Activated CD4-positive, alpha-beta T cell treated with anti-CD3 and anti-CD28 coated beads, Interleukin-2, amount 50 U/mL, for 24 hours (primary cell): Measurements from ENCODE around the gene USP34.

Experiments
- DNase-seq, 2 donors: peaks; one replicate each; pipeline ENCODE4 v3.0.0-alpha.2; 2020; ENCODE audit warnings: low read depth in 1 of 2, low spot score in 1 of 2

Gene USP34

DNA sequence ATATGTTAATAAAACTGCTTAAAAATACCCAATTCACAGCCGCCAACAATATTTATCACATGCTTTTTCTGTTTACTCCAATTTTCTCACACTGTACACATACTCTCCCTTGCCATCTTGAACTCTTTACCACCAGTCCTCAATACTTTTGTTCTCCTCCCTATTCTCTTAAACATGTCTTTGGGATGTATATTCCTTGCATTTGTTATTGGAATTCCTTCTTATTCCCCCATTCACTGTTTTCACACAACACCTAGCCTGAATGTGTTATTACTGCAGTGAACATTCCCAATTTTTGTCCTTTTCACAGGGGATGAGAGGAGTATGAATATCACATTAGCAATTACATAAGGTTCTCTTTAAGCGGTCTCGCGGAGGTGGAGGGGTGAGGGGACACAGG, 94.7 kb downstream of the USP34 start:
- DNase-seq, result no peak

DNA sequence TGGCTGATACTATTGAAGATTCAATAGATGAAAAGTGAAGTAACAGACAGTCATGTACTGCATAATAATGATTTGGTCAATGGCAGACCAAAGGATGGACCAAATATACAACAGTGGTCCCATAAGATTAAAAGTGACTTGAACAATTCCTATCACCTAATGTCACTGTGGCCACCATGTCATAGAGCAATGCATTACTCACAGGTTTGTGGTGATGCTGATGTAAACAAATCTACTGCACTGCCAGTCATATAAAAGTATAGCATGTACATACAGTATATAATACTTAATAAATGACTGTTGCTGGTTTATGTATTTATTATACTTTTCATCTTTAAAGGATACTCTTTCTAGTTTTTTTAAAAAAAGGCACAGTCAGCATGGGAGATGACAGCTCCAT, 99.9 kb downstream of the USP34 start:
- DNase-seq, result no peak

DNA sequence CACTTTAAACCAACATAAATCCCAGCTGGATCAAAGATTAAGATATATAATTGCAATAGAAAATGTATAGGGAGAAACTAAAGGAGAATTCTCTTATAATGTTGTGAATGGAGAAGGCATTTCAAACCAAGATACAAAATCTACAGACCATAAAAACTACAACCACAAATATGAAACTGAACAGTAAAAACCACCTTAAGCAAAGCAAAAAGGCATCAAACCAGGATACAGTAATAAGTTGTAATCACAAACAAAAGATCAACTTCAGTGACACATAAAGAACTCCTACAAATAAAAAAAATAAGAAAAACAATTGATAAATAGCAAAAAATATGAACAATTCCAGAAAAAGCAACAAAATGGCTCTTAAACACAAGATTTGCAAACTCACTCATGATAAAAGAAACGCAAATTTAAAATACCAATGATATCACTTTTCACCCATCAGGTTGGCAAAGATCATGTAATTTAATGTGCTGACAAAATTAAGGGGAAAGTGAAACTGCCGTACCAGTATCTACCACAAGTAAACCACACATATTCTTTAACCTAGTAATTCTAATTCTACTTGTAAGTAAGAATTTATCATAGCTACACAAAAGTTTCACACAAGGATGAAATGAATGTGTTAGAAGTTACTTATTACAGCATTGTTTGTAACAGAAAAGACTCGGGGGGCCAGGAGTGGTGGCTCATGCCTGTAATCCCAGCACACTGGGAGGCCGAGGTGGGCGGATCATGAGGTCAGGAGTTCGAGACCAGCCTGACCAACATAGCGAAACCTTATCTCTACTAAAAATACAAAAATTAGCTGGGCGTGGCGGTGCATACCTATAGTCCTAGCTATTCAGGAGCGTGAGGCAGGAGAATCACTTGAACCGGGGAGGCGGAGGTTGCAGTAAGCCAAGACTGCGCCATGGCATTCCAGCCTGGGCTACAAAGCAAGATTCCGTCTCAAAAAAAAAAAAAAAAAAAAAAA, 101.9 kb downstream of the USP34 start:
- DNase-seq, result no peak

DNA sequence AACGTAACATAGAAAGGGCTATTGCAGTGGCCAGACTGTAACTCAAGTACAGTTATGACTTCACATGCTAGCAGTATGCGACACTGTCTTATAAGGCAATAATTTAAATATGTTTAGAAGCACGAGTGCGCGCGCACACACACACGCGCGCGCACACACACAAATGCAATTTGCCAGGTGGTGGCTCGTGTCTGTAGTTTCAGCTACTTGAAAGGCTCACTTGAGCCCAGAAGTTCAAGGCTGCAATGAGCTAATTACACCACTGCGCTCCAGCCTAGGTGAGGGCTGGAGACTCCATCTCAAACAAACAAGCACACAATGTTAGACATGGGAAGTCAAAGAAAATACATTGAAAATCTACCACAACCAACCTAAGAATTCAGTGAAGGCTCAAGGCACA, 103.7 kb downstream of the USP34 start:
- no peak for DNase-seq

DNA sequence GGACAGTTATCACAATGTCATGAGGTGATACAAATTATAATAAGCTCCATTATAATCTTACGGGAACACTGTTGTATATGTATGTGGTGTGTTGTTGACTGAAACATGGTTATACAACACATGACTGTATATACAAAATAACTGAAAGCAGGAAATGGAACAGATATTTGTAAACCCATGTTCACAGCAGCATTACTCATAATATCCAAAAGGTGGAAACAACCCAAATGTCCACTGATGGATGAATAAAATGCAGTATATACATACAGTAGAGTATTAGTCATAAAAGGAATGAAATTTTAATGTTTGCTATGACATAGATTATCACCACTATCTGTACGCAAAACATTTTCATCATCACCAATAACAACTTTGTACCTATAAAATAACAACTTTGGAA, 107.3 kb downstream of the USP34 start:
- DNase-seq, result no peak

DNA sequence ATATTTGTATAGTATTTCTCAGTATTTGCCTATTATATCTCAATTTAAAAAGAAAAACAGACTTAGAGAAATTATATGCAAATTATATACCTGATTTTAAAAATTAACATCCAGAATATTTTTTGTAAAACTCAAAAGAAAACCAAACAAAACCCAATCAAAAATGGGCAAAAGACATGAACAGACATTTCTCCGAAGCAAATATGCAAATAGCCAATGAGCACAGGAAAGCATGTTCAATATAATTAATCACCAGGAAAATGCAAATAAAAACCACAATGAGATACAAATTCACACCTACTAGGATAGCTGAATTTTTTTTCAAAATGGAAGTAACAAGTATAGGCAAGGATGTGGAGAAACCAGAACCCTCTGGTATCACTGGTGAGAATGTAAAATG, 108.0 kb downstream of the USP34 start:
- no peak for DNase-seq

DNA sequence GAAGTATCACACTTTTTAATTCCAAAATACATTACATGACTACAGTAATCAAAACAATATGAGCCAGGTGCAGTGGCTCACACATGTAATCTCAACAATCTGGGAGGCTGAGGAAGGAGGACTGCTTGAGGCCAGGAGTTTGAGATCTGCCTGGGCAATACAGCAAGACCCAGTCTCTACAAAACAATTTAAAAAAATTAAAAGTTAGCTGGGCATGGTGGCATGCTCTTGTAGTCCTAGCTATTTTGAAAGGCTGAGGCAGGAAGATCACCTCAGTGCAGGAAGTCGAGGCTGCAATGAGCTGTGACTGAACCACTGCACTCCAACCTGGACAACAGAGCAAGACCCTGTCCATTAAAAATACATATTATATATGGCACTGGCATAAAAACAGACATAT, 109.8 kb downstream of the USP34 start:
- DNase-seq, result no peak

DNA sequence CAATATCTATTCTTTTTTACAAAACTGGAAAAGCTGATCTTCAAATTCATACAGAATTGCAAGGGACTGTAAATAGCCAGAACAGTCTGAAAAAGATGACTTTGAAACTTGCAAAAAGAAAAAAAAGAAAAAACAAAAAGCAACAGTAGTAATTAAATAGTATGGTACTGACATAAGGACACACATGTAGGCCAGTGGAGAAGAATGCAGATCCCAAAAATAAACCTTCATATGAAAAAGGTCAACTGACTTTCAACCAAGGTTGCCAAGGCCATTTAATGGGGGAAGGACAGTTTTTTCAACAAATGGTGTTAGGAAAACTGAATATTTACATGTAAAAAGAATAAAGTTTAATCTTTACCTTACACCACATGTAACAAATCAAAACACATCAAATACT, 111.8 kb downstream of the USP34 start:
- DNase-seq, result no peak

DNA sequence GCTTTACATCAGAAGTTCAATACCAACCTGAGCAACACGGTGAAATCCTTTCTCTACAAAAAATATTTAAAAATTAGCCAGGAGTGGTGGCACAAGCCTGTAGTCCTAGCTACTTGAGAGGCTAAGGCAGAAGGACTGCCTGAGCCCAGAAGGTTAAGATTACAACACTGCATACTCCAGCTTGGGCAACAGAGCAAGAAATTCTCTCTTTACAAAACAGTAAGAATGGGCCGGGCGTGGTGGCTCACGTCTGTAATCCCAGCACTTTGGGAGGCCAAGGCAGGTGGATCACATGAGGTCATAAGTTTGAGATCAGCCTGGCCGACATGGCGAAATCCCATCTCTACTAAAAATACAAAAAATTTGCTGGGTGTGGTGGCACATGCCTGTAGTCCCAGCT, 113.2 kb downstream of the USP34 start:
- DNase-seq, result no peak

DNA sequence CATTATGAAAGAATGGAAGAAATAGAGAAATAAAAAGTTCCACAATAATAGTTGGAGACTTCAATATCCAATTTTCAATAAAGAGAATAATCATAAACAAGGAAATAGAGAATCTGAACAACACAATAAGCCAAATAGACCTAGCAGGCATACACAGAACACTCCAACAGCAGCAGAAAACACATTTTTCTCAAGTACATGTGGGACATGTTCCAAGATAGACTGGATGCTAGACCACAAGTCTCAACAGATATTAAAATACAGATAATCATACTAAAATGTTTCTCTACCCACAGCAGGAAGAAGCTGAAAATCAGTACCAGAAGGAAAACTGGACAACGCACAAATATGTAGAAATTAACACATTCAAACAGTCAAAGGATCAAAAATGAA, 113.9 kb downstream of the USP34 start:
- DNase-seq, result no peak

DNA sequence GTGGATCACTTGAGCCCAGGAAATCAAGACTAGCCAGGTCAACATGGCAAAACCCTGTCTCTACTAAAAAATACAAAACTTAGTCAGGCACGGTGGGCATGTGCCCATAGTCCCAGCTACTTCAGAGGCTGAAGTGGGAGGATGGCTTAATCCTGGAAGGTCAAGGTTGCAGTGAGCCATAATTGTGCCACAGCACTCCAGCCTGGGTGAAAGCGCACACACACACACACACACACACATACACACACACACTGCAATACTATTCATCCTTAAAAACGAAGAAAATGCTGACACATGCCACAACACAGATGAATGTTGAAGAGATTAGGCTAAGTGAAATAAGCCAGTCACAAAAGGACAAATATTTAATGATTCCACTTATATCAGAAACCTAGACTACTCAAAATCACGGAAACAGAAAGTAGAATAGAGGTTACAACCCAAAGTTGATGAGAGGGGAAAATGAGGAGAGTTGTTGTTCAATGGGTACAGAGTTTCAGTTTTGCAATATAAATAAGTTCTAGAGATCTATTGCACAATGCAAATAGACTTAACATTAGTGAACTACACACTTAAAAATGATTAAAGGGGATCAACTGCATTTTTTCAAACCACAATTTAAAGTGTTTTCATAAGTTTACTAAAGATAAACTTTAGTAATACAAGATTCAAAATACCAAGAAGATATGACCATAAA, 114.5 kb downstream of the USP34 start:
- no peak for DNase-seq

DNA sequence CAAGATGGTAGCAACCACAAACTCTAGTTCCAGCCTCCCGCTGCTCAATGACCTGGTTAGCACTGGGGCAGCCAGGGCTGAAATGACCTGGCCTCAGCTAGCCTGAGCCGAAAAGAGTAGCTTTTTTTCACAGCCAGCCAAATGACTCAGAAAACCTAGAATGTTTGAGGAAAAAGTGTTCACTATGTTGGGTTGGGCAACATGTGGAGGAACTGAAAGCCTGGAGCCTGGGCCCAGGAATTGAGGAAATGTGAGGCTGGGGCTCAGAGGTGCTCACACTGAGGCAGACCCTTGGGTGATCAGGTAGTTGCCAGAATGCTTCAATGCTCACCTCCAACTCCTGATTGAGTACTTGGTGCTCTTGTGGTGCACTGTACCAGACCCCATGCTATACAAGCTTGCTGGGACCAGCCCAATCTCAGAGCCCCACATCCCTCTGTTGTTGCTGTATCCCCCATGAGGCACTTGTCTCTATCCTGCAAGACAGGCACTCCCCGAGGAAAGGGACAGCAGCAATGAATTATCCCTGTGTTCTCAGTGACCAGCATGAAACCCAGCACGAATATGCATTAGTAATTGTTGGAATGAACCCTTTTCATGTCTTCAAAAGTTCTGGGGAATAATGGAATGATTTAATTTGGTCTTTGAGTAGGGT, 116.2 kb downstream of the USP34 start:
- DNase-seq, result no peak

DNA sequence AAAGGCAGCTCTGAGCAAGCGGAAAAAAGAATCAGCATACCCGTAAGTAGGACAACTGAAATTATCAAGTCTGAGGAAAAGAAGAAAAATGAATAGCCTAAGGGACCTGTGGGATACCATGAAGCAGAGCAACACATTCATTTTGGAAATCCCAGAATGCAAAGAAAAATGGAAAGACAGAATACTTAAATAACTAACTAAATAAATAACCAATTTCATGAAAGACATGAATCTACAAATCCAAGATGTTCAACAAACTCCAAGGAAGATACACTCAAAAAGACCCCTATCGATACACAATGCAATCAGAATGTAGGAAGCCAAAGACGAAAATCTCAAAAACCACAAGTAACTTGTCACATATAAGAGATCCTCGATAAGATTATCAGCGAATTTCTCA, 117.0 kb downstream of the USP34 start:
- no peak for DNase-seq

DNA sequence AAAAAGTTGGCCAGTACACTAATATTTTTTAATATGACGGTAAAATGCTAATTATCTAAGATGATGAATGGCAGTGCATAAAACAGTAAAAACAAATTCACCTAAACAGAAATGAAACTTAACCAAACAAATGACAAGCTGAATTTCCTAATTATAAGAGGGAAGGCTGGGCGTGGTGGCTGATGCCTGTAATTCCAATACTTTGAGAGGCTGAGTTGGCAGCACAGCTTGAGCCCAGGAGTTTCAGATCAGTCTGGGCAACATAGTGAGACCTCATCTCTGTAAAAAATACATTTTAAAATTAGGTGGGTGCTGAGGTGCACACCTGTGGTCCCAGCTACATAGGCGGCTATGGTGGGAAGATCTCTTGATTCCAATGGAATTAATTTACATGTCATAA, 120.1 kb downstream of the USP34 start:
- DNase-seq, result no peak

DNA sequence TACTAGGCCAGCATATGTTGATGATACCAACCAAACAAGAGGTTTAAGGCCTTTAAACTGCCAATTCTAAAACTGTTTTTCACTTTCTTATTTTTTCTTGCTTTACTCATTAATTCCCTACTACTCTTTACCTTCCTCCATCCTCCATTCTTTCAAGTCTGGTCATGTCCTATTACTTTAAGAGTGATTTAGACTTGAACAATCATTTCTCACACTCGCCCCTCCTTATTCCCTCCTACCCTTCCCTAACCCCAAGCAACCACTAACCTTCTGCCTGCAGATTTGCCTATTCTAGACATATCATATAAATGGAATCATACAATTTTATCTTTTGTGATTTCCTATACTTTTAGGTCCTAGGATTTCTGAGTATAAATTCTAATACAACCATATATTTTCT, 127.7 kb downstream of the USP34 start:
- no peak for DNase-seq

DNA sequence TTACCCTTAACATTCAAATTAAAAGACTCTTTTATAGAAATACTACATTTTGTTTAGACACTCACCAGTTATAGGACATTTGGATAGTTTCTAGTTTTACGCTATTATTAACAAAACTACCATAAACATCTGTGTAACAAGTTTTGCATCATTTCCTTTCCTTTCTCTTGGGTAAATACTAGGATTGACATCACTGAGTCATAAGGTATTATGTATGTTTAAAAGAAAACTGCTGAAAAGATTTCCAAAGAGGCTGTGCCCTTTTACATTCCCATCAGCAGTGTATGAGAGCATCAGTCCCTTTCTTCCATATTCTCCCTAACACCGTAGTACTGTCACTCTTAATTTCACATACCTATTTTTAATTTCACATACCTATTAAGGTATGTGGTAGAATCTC, 130.6 kb downstream of the USP34 start:
- no peak for DNase-seq

DNA sequence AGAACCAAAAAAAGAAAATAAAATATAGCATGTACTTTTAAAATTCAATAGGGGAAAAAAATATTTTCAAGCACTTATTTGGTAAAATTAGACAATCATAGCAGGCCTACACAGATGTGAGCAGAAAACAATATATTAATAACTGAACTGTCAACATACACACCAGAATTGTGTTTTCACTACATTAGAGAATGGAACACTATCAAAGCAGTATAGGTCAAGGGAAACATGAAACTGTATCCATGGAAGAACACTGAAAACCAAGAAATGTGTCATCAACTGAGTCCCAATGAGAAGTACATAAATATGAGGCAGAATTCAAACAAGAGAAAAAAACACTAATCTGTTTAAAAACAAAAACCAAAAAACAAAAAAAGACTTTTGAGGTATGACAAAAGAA, 132.4 kb downstream of the USP34 start:
- no peak for DNase-seq

DNA sequence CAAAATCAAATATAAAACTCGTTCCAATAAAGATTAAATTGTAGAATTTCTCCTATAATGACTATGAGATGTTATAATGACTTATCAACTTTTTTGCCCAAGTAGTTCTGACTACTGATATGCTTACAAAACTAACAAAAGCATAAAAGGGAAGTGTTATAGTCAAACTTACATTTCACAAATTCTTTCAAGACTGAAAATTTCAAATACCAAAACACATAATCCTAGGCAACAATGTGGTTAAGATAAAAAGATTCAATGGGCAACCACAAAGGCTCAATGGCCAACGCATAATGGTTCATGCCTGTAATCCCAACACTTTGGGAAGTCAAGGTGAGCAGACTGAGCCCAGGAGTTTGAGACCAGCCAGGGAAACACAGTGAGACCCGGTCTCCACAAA, 135.7 kb downstream of the USP34 start:
- no peak for DNase-seq

DNA sequence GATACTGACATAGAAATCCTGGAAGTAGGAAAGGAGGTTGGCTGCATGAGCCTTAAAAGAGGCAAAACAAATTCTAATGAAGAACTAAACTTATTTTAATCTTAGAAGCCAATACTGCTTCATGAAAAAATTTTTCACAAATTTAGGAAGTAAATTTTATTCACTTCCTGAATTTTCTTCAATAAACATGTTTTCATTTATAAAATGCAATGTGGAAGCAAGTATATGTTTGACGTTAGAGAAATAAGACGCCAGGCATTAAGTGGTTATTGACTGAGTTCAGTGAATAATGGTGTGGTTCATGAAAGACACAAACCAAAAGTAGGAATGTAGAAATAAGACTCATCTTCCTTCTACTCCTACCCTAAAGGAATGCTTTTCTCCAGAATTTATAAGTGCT, 136.4 kb downstream of the USP34 start:
- DNase-seq, result no peak

DNA sequence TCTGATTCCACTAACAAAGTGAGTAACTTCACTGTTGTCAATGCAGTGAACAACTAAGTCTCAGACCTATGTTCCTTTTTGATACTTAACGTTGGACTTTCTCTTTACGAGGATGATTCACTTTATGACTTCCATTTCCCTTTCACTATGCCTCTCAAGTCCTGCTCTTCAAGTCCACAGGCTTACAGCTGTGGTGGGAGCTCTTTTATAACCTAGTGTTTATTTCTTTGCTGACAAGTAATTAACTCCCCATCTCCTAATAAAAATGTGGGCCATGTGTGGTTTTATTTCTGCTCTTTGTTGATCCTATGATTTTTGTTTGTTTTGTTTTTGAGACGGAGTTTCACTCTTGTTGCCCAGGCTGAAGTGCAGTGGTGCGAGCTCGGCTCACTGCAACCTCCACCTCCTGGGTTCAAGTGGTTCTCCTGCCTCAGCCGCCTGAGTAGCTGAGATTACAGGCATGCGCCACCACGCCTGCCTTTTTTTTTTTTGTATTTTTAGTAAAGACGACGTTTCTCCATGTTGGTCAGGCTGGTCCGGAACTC, 142.1 kb downstream of the USP34 start:
- no peak for DNase-seq

DNA sequence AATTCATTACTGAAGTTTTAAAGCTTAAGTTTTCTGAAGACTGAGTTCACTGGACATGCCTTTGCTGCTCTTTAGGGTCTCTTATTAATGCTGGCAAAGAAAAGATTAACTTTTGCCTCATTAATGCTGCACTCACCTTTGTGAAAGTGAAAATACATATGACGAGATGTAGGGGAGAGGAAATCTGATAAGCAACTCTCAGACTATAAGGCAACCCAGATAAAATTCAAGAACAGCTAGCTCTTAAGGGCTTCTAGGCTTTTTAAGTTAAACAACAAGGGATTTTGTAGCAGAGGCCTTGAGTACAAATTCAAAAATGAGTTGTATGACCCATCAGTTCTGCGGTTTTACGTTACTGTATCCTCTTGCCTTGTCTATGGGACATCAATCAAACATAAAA, 143.7 kb downstream of the USP34 start:
- DNase-seq, result no peak

DNA sequence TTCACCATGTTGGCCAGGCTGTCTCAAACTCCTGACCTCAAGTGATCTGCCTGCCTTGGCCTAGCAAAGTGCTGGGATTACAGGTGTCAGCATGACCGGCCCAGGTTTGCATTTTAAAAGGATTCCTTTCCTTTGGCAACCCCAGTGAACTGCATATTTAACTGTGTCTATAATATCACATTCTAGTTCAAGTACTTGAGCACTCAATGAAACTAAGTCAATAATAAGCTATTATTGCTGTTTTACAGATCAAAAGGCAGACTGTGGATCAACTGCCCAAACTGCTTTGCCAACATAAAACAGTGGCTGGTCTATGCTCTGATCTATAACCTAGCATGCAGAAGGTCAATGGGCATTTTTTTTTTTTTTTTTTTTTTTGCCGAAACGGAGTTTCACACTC, 144.5 kb downstream of the USP34 start:
- DNase-seq, result no peak
